GM18505 (cell line): ENCODE data around the gene LHX4.

ENCODE experiments used
- ATAC-seq: cut with Tn5 transposase; IDR thresholded peaks from one replicate; pipeline ENCODE4 v1.9.1; 2021; ENCODE audit not compliant: unreplicated experiment
- POLR2A ChIP-seq: IDR thresholded peaks from 4 replicates; pipeline ENCODE4 v1.6.1; 2011; ENCODE audit warnings: borderline replicate concordance; ENCODE audit not compliant: insufficient read depth, insufficient read length; ENCODE audit errors: extremely low read depth

LHX4 gene

GRCh38 chr1:180267211-180267561 is 37.1 kb downstream of the LHX4 start:
- no peak for ATAC-seq
- TF ChIP-seq POLR2A, result no peak

GRCh38 chr1:180267761-180268555 is 37.9 kb downstream of the LHX4 start:
- ATAC-seq, result no peak
- no peak for TF ChIP-seq POLR2A

GRCh38 chr1:180268556-180269075 is 38.6 kb downstream of the LHX4 start:
- no peak for TF ChIP-seq POLR2A
- ATAC-seq, result no peak

- TF ChIP-seq POLR2A, result no peak
- ATAC-seq, result no peak
These were observed 39.8 kb downstream of the LHX4 start for GRCh38 chr1:180269645-180270529.

- TF ChIP-seq POLR2A, result no peak
These were observed 40.6 kb downstream of the LHX4 start for GRCh38 chr1:180270530-180271271.

GRCh38 chr1:180271272-180272255 is 41.5 kb downstream of the LHX4 start:
- no peak for TF ChIP-seq POLR2A
- ATAC-seq, result no peak

More at GRCh38 chr1:180270530-180271271, 40.6 kb downstream of the LHX4 start:
- ATAC-seq, result no peak

GRCh38 chr1:180272395-180272794 is 42.3 kb downstream of the LHX4 start:
- ATAC-seq, result no peak
- no peak for TF ChIP-seq POLR2A

GRCh38 chr1:180273066-180273465 is 43.0 kb downstream of the LHX4 start:
- ATAC-seq, result no peak
- no peak for TF ChIP-seq POLR2A

- TF ChIP-seq POLR2A, result no peak
- ATAC-seq, result no peak
These were observed 44.2 kb downstream of the LHX4 start for GRCh38 chr1:180274221-180274620.

- ATAC-seq, result no peak
These were observed 45.7 kb downstream of the LHX4 start for GRCh38 chr1:180275726-180276125.

GRCh38 chr1:180277476-180278193 is 47.6 kb downstream of the LHX4 start:
- ATAC-seq, result no peak
- TF ChIP-seq POLR2A, result no peak

More at GRCh38 chr1:180275726-180276125, 45.7 kb downstream of the LHX4 start:
- TF ChIP-seq POLR2A, result no peak

- TF ChIP-seq POLR2A, result no peak
- ATAC-seq, result no peak
These were observed 48.1 kb downstream of the LHX4 start for GRCh38 chr1:180278194-180278515.
